Right lobe of liver (tissue), 6 donors: ENCODE measurements around the gene PFKP. TPM values are rescaled to one million over a fixed set of nuclear protein-coding genes. Genes with fewer than 3 reads are reported as not detected.

Source experiments
- ATAC-seq, 4 donors: fragments of 200-7000 bp; cut with Tn5 transposase; one replicate each; pipeline ENCODE4 v1.9.1; 2020; ENCODE audit warnings: mild to moderate bottlenecking in 4 of 4, moderate library complexity in 4 of 4
- DNase-seq, 3 donors: peaks; one replicate each; pipeline ENCODE4 v3.0.0-alpha.2; 2020
- H3K27ac ChIP-seq, 3 donors: fragments of 200-600 bp; one replicate each; pipeline ENCODE4 v1.8.0; 2022
- H3K27me3 ChIP-seq, 2 donors: fragments of 200-600 bp; one replicate each; pipeline ENCODE4 v1.8.0; 2022
- H3K36me3 ChIP-seq, 4 donors: fragments of 200-600 bp; sonication (generic) in 1 of 4; one replicate each; pipeline versions ENCODE4 v1.5.1 to v1.8.0; 2017 to 2022; ENCODE audit warnings: control low read depth in 1 of 4
- H3K4me1 ChIP-seq, 4 donors: fragments of 200-600 bp; sonication (generic) in 1 of 4; one replicate each; pipeline versions ENCODE4 v1.5.1 to v1.8.0; 2017 to 2022; ENCODE audit warnings: control low read depth in 1 of 4
- H3K4me3 ChIP-seq, 3 donors: fragments of 200-600 bp; one replicate each; pipeline ENCODE4 v1.8.0; 2022
- H3K9me3 ChIP-seq, 4 donors: fragments of 200-600 bp; sonication (generic) in 1 of 4; one replicate each; pipeline versions ENCODE4 v1.5.1 to v1.8.0; 2017 to 2022; ENCODE audit warnings: control low read depth in 1 of 4
- CTCF ChIP-seq, 4 donors: fragments of 200-600 bp in 3 of 4; fragments of 450-650 bp in 1 of 4; IDR thresholded peaks; one replicate each; pipeline versions ENCODE4 v1.5.1 to v1.8.0; 2016 to 2022; ENCODE audit warnings: antibody characterized with exemption in 4 of 4, mild to moderate bottlenecking in 2 of 4
- POLR2A ChIP-seq: fragments of 450-650 bp; IDR thresholded peaks from one replicate; pipeline ENCODE4 v1.6.1; 2017; ENCODE audit warnings: antibody characterized with exemption, mild to moderate bottlenecking
- WGBS: methylation state at CpG from one replicate; pipeline ENCODE4 v1.1.6; 2018; ENCODE audit warnings: low coverage, low lambda C conversion rate; ENCODE audit not compliant: insufficient coverage; ENCODE audit errors: missing lambda C conversion rate; 5-methylcytosine and 5-hydroxymethylcytosine counted together
- intact Hi-C, 2 donors: fragments of 100-400 bp; cut with DNase I; formaldehyde crosslinking; loops; one replicate each; pipeline versions ENCODE4 v1.11.2 to v1.14.1; 2022
- total RNA-seq, 6 experiments: library from RNA; depleted of rRNA in 2 of 6; stranded (reverse); fragments of >200 nt in 2 of 6; fragmentation: NEBNext Ultra II Directional in 3 of 6; extraction: Animal tissue kit (Norgen Biotek cat#: 25700) in 3 of 6; gene quantifications; one replicate each; pipeline versions ENCODE4 v1.1.0 to v1.2.4, GENCODE V29; 2016 to 2023
- donor health status: DM: no; HTN: yes; CAD: no.
- donor health status: DM: no; HTN: no; CAD: no.
- donor health status: DM: no; HTN: no; CAD: no.
- donor health status: DM: no; HTN: yes; CAD: no.
- donor health status: DM: no; HTN: yes; CAD: no.

Gene PFKP
- total RNA-seq, 6 experiments from 2014 or later, result 0.66 to 24.1 (median 9.2) TPM

GRCh38 chr10:3108575-3109105 is 41.3 kb downstream of the PFKP start:
- no peak for DNase-seq
- no peak for TF ChIP-seq CTCF (IDR thresholded peaks at IDR 0.05)
- no peak for TF ChIP-seq POLR2A
- H3K36me3 ChIP-seq, result no peaks in the 10 kb centered on the region
- ATAC-seq, result no peak
- intact Hi-C loops, result no loop called here
- peaks cover 0 to 17% (median 6%) of the 10 kb centered on the region in 4 donors for H3K4me1 ChIP-seq
- H3K27me3 ChIP-seq, result no peaks in the 10 kb centered on the region
- no peaks in the 10 kb centered on the region for H3K9me3 ChIP-seq
- H3K4me3 ChIP-seq, result no peak overlapping the region
- H3K27ac ChIP-seq, result no peak overlapping the region
- 91% methylated on average over 4 of the region's 21 CpGs for whole genome bisulfite sequencing

GRCh38 chr10:3109196-3109595 is 41.8 kb downstream of the PFKP start:
- no peaks in the 10 kb centered on the region for H3K9me3 ChIP-seq
- WGBS, result 100% methylated on average over 4 of the region's 21 CpGs
- H3K27me3 ChIP-seq, result no peaks in the 10 kb centered on the region
- no peak overlapping the region for H3K4me3 ChIP-seq
- TF ChIP-seq CTCF (IDR thresholded peaks at IDR 0.05), result no peak
- no peak for TF ChIP-seq POLR2A
- H3K27ac ChIP-seq, result no peak overlapping the region
- intact Hi-C loops, result no loop called here
- ATAC-seq (no peak), DNase-seq (no peak)
- no peaks in the 10 kb centered on the region for H3K36me3 ChIP-seq
- H3K4me1 ChIP-seq, result peaks cover 0 to 15% (median 6%) of the 10 kb centered on the region in 4 donors

GRCh38 chr10:3109633-3110032 is 42.3 kb downstream of the PFKP start:
- Histone ChIP-seq H3K9me3 (no peaks in the 10 kb centered on the region), H3K4me3 (no peak overlapping the region), H3K27ac (no peak overlapping the region), H3K27me3 (no peaks in the 10 kb centered on the region), H3K4me1 (peaks cover 0 to 15% (median 6%) of the 10 kb centered on the region in 4 donors), H3K36me3 (no peaks in the 10 kb centered on the region)
- ATAC-seq, result no peak
- no peak for TF ChIP-seq CTCF (IDR thresholded peaks at IDR 0.05)
- no peak for TF ChIP-seq POLR2A
- intact Hi-C loops, result no loop called here
- no peak for DNase-seq
- WGBS, result 91% methylated on average over 7 of the region's 12 CpGs

GRCh38 chr10:3110782-3111620 is 43.7 kb downstream of the PFKP start:
- no peak overlapping the region for H3K4me3 ChIP-seq
- TF ChIP-seq CTCF (IDR thresholded peaks at IDR 0.05), result no peak
- no peak for TF ChIP-seq POLR2A
- no peak for DNase-seq
- ATAC-seq, result no peak
- intact Hi-C loops, result no loop called here
- H3K4me1 ChIP-seq, result peaks cover 0 to 15% (median 6%) of the 10 kb centered on the region in 4 donors
- H3K27ac ChIP-seq, result no peak overlapping the region
- no peaks in the 10 kb centered on the region for H3K27me3 ChIP-seq
- 49% methylated on average over 5 of the region's 9 CpGs for WGBS
- H3K9me3 ChIP-seq, result no peaks in the 10 kb centered on the region
- H3K36me3 ChIP-seq, result no peaks in the 10 kb centered on the region
